K562 (cell line): Measurements from ENCODE around the gene LGALS3BP. TPM values are rescaled to one million over a fixed set of nuclear protein-coding genes. Genes with fewer than 3 reads are reported as not detected.

Source experiments
- CLOCK ChIP-seq: fragments of 250-450 bp; sonication (Bioruptor Pico); IDR thresholded peaks from 2 replicates; pipeline ENCODE4 v1.4.0; 2020; ENCODE audit warnings: mild to moderate bottlenecking, moderate library complexity, borderline replicate concordance
- CXXC5 ChIP-seq: fragments of 250-450 bp; sonication (Bioruptor Pico); IDR thresholded peaks from 2 replicates; pipeline ENCODE4 v1.8.0; 2022; ENCODE audit warnings: inconsistent platforms, mild to moderate bottlenecking, moderate library complexity
- EP300 ChIP-seq: IDR thresholded peaks from 2 replicates; pipeline ENCODE4 v1.6.1; 2012; ENCODE audit warnings: low read length, improper control_type of control experiment
- SRF ChIP-seq, 2 experiments: fragments of 250-450, 450-650 bp in 1 of 2; sonication (Bioruptor Pico) in 1 of 2; sonication (generic) in 1 of 2; formaldehyde crosslinking; IDR thresholded peaks; 2 replicates each; pipeline versions ENCODE4 v1.5.0 to v1.5.1; 2020 to 2022; ENCODE audit warnings: mild to moderate bottlenecking in 1 of 2, missing genetic modification reagents in 1 of 2
- STAT5B ChIP-seq: fragments of 250-450 bp; sonication (Bioruptor Pico); IDR thresholded peaks from 2 replicates; pipeline ENCODE4 v1.8.0; 2021; ENCODE audit warnings: mild to moderate bottlenecking, inconsistent platforms
- TCF15 ChIP-seq: fragments of 250-450 bp; sonication (Bioruptor Pico); IDR thresholded peaks from 2 replicates; pipeline ENCODE4 v1.8.0; 2022; ENCODE audit warnings: moderate library complexity, mild to moderate bottlenecking, inconsistent platforms
- ZBTB1 ChIP-seq: sonication (generic); formaldehyde crosslinking; IDR thresholded peaks from 2 replicates; pipeline ENCODE4 v1.8.1; 2023; ENCODE audit warnings: missing genetic modification reagents, low read depth, mild to moderate bottlenecking, borderline replicate concordance
- ZKSCAN3 ChIP-seq: fragments of 250-450 bp; sonication (Bioruptor Pico); IDR thresholded peaks from 2 replicates; pipeline ENCODE4 v1.4.0; 2020
- ZNF354B ChIP-seq: fragments of 250-450 bp; sonication (Bioruptor Pico); IDR thresholded peaks from 2 replicates; pipeline ENCODE4 v1.4.0; 2020
- ZNF407 ChIP-seq: fragments of 450-650 bp; IDR thresholded peaks from 2 replicates; pipeline ENCODE4 v1.6.1; 2016; ENCODE audit warnings: low read depth
- ZNF655 ChIP-seq: fragments of 250-450 bp; sonication (Bioruptor Pico); IDR thresholded peaks from 2 replicates; pipeline ENCODE4 v1.5.0; 2021
- polyA plus RNA-seq, 8 experiments: library from polyadenylated mRNA; depleted of rRNA in 4 of 8; stranded (reverse) in 5 of 8; unstranded in 3 of 8; fragments of >200 nt; fragmentation: Nextera tagmentation in 2 of 8; fragmentation: Illumina TruSeq in 1 of 8; extraction: Ambion mirVana in 2 of 8; extraction: Trizol in 1 of 8; gene quantifications; 2 replicates each; pipeline versions ENCODE4 v1.2.1 to v1.2.3, GENCODE V29; 2011 to 2014; ENCODE audit warnings: inconsistent platforms in 1 of 8, missing spikeins in 1 of 8
- total RNA-seq, 7 experiments: library from RNA; depleted of rRNA in 6 of 7; stranded (reverse); fragments of >200 nt in 6 of 7; fragmentation: Illumina TruSeq in 2 of 7; extraction: Trizol in 2 of 7; gene quantifications; 2 replicates each; pipeline versions ENCODE4 v1.2.1 to v1.2.3, GENCODE V29; 2011 to 2021; ENCODE audit warnings: low replicate concordance in 1 of 7

Gene LGALS3BP
- total and polyA plus RNA-seq, 9 of the 15 experiments (the other 6 are each of a cell fraction or from before 2014, with no cell fraction given), result 0.39 to 5.3 (median 3.2) TPM

GRCh38 chr17:79011451-79012147, 31.9 kb upstream of the LGALS3BP start (continued):
- TF ChIP-seq CXXC5, result peak; percentile 99
- TF ChIP-seq ZNF655 (CRISPR knock-in tag), result peak; percentile 58; the same call in 1 of the 2 replicates
- 0 out of 4 replicates have a peak, but pooled peaks of 1 of the 2 experiments have one; percentile 55 for TF ChIP-seq SRF (CRISPR knock-in tag; IDR thresholded peaks at IDR 0.05)
- TF ChIP-seq ZBTB1 (CRISPR knock-in tag), result no peak
- peak; percentile 93 for TF ChIP-seq ZNF354B (CRISPR knock-in tag)
- TF ChIP-seq ZKSCAN3 (CRISPR knock-in tag), result peak; percentile 85
- TF ChIP-seq EP300, result peak; percentile 33; the same call in 1 of the 2 replicates
- TF ChIP-seq CLOCK (CRISPR knock-in tag), result peak; percentile 89
- TF ChIP-seq TCF15 (CRISPR knock-in tag), result peak; percentile 75; the same call in 1 of the 2 replicates
- TF ChIP-seq ZNF407, result no peak
- peak; percentile 89 for TF ChIP-seq STAT5B (CRISPR knock-in tag)
